HG03135 (cell line): ENCODE results near the gene RENBP.
"Not testable (repeated sequence)": the region's sequence is repeated elsewhere in the genome, so short reads cannot be mapped to it uniquely, and the experiment has no call there.

Experiments used
- ATAC-seq: cut with Tn5 transposase; IDR thresholded peaks from one replicate; pipeline ENCODE4 v1.9.1; 2021; ENCODE audit warnings: mild to moderate bottlenecking, moderate library complexity; ENCODE audit not compliant: unreplicated experiment

The RENBP gene

GRCh38 chrX:153944140-153944799 lies at the start of gene RENBP:
TSS of gene RENBP (minus strand) at chrX:153944643. CDS start at chrX:153944610, 33 bp downstream.
- no peak for ATAC-seq

GRCh38 chrX:153993978-153994377 lies 49.5 kb upstream of the RENBP start:
- no peak for ATAC-seq

- ATAC-seq = no peak
Observed at GRCh38 chrX:153993079-153993478, 48.6 kb upstream of the RENBP start.

GRCh38 chrX:153992180-153992579 lies 47.7 kb upstream of the RENBP start:
- no peak for ATAC-seq

- no peak for ATAC-seq
Observed at GRCh38 chrX:153991013-153991580, 46.7 kb upstream of the RENBP start.

- ATAC-seq = no peak
Observed at GRCh38 chrX:153989973-153990655, 45.7 kb upstream of the RENBP start.

GRCh38 chrX:153988493-153988892 lies 44.0 kb upstream of the RENBP start:
- no peak for ATAC-seq

GRCh38 chrX:153984351-153985178 lies 40.1 kb upstream of the RENBP start:
- ATAC-seq = no peak

GRCh38 chrX:153983321-153983801 lies 38.9 kb upstream of the RENBP start:
- no peak for ATAC-seq

GRCh38 chrX:153981771-153982533 lies 37.5 kb upstream of the RENBP start:
- ATAC-seq = no peak

GRCh38 chrX:153981231-153981630 lies 36.8 kb upstream of the RENBP start:
- no peak for ATAC-seq

- not testable (repeated sequence) for ATAC-seq
Observed at GRCh38 chrX:153980394-153980793, 36.0 kb upstream of the RENBP start.

- no peak for ATAC-seq
Observed at GRCh38 chrX:153974726-153975286, 30.4 kb upstream of the RENBP start.

- no peak for ATAC-seq
Observed at GRCh38 chrX:153974003-153974725, 29.7 kb upstream of the RENBP start.

- ATAC-seq = no peak
Observed at GRCh38 chrX:153973127-153974002, 28.9 kb upstream of the RENBP start.

GRCh38 chrX:153972368-153973126 lies 28.1 kb upstream of the RENBP start, which contains the start of gene TMEM187:
TSS of gene TMEM187 (plus strand) at chrX:153972754. CDS start at chrX:153982063, 9,309 bp downstream.
- ATAC-seq = peak; percentile 53
